Measurements from ENCODE around the gene PLPP1. TPM values are rescaled to one million over a fixed set of nuclear protein-coding genes. Genes with fewer than 3 reads are reported as not detected.

The PLPP1 gene
- total and polyA plus RNA-seq, 2 of the 13 experiments (the other 11 are each of a cell fraction or from before 2014, with no cell fraction given), result 7.3 to 12.1 TPM

GRCh38 chr5:55429613-55430253 is 105.0 kb downstream of the PLPP1 start (continued):
- TF ChIP-seq TCF7 (IDR thresholded peaks at IDR 0.05; ENCODE audit: low read depth), result no peak
- TF ChIP-seq, protein P1, sequence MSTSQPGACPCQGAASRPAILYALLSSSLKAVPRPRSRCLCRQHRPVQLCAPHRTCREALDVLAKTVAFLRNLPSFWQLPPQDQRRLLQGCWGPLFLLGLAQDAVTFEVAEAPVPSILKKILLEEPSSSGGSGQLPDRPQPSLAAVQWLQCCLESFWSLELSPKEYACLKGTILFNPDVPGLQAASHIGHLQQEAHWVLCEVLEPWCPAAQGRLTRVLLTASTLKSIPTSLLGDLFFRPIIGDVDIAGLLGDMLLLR (CRISPR knock-in tag; IDR thresholded peaks at IDR 0.05), result no peak
- TF ChIP-seq ZFAT (CRISPR knock-in tag; conservative IDR thresholded peaks at IDR 0.05), result no peak
- TF ChIP-seq SRF (IDR thresholded peaks at IDR 0.05; ENCODE audit: low read depth, low read length), result no peak
- TF ChIP-seq, protein P2, sequence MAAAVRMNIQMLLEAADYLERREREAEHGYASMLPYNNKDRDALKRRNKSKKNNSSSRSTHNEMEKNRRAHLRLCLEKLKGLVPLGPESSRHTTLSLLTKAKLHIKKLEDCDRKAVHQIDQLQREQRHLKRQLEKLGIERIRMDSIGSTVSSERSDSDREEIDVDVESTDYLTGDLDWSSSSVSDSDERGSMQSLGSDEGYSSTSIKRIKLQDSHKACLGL (CRISPR knock-in tag; IDR thresholded peaks at IDR 0.05), result 0 out of 2 replicates have a peak, but pooled peaks have one; percentile 22
- TF ChIP-seq KAT2B (IDR thresholded peaks at IDR 0.05; ENCODE audit: borderline replicate concordance, low read depth, low read length), result no peak
- 0 out of 2 replicates have a peak, but pooled peaks have one; percentile 29 for TF ChIP-seq IRF2 (CRISPR knock-in tag; IDR thresholded peaks at IDR 0.05)
- no peak for TF ChIP-seq ZNF546 (CRISPR knock-in tag; conservative IDR thresholded peaks at IDR 0.05)
- TF ChIP-seq, protein P3, sequence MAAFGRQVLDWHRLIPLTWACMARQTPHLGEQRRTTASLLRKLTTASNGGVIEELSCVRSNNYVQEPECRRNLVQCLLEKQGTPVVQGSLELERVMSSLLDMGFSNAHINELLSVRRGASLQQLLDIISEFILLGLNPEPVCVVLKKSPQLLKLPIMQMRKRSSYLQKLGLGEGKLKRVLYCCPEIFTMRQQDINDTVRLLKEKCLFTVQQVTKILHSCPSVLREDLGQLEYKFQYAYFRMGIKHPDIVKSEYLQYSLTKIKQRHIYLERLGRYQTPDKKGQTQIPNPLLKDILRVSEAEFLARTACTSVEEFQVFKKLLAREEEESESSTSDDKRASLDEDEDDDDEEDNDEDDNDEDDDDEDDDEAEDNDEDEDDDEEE (CRISPR knock-in tag; IDR thresholded peaks at IDR 0.05), result no peak
- no peak for TF ChIP-seq ZNF260 (CRISPR knock-in tag; IDR thresholded peaks at IDR 0.05; ENCODE audit: borderline replicate concordance, low read depth)
- TF ChIP-seq NR2F6 (IDR thresholded peaks at IDR 0.05), result no peak
- no peak for TF ChIP-seq NR2F6 (CRISPR knock-in tag; IDR thresholded peaks at IDR 0.05)
- TF ChIP-seq ZKSCAN5 (CRISPR knock-in tag; IDR thresholded peaks at IDR 0.05), result no peak
- TF ChIP-seq ZNF674 (CRISPR knock-in tag; IDR thresholded peaks at IDR 0.05; ENCODE audit: low read depth), result no peak
- no peak for TF ChIP-seq ZNF230 (CRISPR knock-in tag; IDR thresholded peaks at IDR 0.05)
- TF ChIP-seq MED1 (CRISPR knock-in tag; IDR thresholded peaks at IDR 0.05), result 0 out of 2 replicates have a peak, but pooled peaks have one; percentile 21
- TF ChIP-seq JUND (CRISPR knock-in tag; IDR thresholded peaks at IDR 0.05), result no peak
- peak; percentile 68; the same call in 1 of the 2 replicates for TF ChIP-seq NCOR1 (IDR thresholded peaks at IDR 0.05; ENCODE audit: borderline replicate concordance, low read length)
- TF ChIP-seq GLI4 (CRISPR knock-in tag; IDR thresholded peaks at IDR 0.05; ENCODE audit: borderline replicate concordance), result no peak
- no peak for TF ChIP-seq ZXDC (CRISPR knock-in tag; IDR thresholded peaks at IDR 0.05)
- TF ChIP-seq HHEX (CRISPR knock-in tag; IDR thresholded peaks at IDR 0.05), result no peak
- TF ChIP-seq, protein P4, sequence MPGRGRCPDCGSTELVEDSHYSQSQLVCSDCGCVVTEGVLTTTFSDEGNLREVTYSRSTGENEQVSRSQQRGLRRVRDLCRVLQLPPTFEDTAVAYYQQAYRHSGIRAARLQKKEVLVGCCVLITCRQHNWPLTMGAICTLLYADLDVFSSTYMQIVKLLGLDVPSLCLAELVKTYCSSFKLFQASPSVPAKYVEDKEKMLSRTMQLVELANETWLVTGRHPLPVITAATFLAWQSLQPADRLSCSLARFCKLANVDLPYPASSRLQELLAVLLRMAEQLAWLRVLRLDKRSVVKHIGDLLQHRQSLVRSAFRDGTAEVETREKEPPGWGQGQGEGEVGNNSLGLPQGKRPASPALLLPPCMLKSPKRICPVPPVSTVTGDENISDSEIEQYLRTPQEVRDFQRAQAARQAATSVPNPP (CRISPR knock-in tag; IDR thresholded peaks at IDR 0.05), result no peak

Data from HepG2 (cell line).